ENCODE data around the gene WDR72.

Gene WDR72

GRCh38 chr15:53675832-53676231 is 83.6 kb downstream of the WDR72 start:
- H4K20me1 ChIP-seq (ENCODE audit: control insufficient read depth, insufficient read depth, low read depth, low read length): no peaks in the 10 kb centered on the region
- H3K36me3 ChIP-seq (ENCODE audit: control insufficient read depth, low read length): no peaks in the 10 kb centered on the region
- H3K27me3 ChIP-seq (ENCODE audit: control insufficient read depth, low read length): no peaks in the 10 kb centered on the region
- no peaks in the 10 kb centered on the region for H3K79me2 ChIP-seq (ENCODE audit: control insufficient read depth, low read length)
- H3K4me3 ChIP-seq (ENCODE audit: low read length): no peak overlapping the region
- no peaks in the 10 kb centered on the region for H3K4me1 ChIP-seq (ENCODE audit: control insufficient read depth, low read length)
- TF ChIP-seq EZH2phosphoT487 (IDR thresholded peaks at IDR 0.05; ENCODE audit: borderline replicate concordance, low read length) (no peak), CTCF (IDR thresholded peaks at IDR 0.05; ENCODE audit: low read depth, low read length, poor library complexity, severe bottlenecking) (no peak)
- no peaks in the 10 kb centered on the region for H3F3A ChIP-seq (ENCODE audit: control insufficient read depth, insufficient read depth)
- H3K27ac ChIP-seq (ENCODE audit: low read depth, low read length): no peak overlapping the region
- no peaks in the 10 kb centered on the region for H3K9me2 ChIP-seq (replicated peaks; ENCODE audit: control insufficient read depth, low read length)
- H3K9me3 ChIP-seq (ENCODE audit: control insufficient read depth, insufficient read depth, low read length): no peaks in the 10 kb centered on the region
- no peak overlapping the region for H3K4me2 ChIP-seq (ENCODE audit: low read length)

GRCh38 chr15:53671545-53671944 is 87.9 kb downstream of the WDR72 start:
- TF ChIP-seq CTCF (IDR thresholded peaks at IDR 0.05; ENCODE audit: low read depth, low read length, poor library complexity, severe bottlenecking) (no peak), EZH2phosphoT487 (IDR thresholded peaks at IDR 0.05; ENCODE audit: borderline replicate concordance, low read length) (no peak)

GRCh38 chr15:53670701-53671100 is 88.8 kb downstream of the WDR72 start:
- no peaks in the 10 kb centered on the region for H3K27me3 ChIP-seq (ENCODE audit: control insufficient read depth, low read length)
- TF ChIP-seq CTCF (IDR thresholded peaks at IDR 0.05; ENCODE audit: low read depth, low read length, poor library complexity, severe bottlenecking): no peak
- no peak for TF ChIP-seq EZH2phosphoT487 (IDR thresholded peaks at IDR 0.05; ENCODE audit: borderline replicate concordance, low read length)
- H3K9me3 ChIP-seq (ENCODE audit: control insufficient read depth, insufficient read depth, low read length): no peaks in the 10 kb centered on the region
- no peaks in the 10 kb centered on the region for H4K20me1 ChIP-seq (ENCODE audit: control insufficient read depth, insufficient read depth, low read depth, low read length)
- H3K27ac ChIP-seq (ENCODE audit: low read depth, low read length): no peak overlapping the region
- H3K36me3 ChIP-seq (ENCODE audit: control insufficient read depth, low read length): no peaks in the 10 kb centered on the region
- no peaks in the 10 kb centered on the region for H3K79me2 ChIP-seq (ENCODE audit: control insufficient read depth, low read length)
- no peak overlapping the region for H3K4me3 ChIP-seq (ENCODE audit: low read length)
- no peaks in the 10 kb centered on the region for H3F3A ChIP-seq (ENCODE audit: control insufficient read depth, insufficient read depth)
- H3K9me2 ChIP-seq (replicated peaks; ENCODE audit: control insufficient read depth, low read length): no peaks in the 10 kb centered on the region
- H3K4me1 ChIP-seq (ENCODE audit: control insufficient read depth, low read length): no peaks in the 10 kb centered on the region
- H3K4me2 ChIP-seq (ENCODE audit: low read length): no peak overlapping the region

More at GRCh38 chr15:53671545-53671944, 87.9 kb downstream of the WDR72 start:
- Histone ChIP-seq H3K27ac (ENCODE audit: low read depth, low read length) (no peak overlapping the region), H3K4me2 (ENCODE audit: low read length) (no peak overlapping the region), H3K4me3 (ENCODE audit: low read length) (no peak overlapping the region), H4K20me1 (ENCODE audit: control insufficient read depth, insufficient read depth, low read depth, low read length) (no peaks in the 10 kb centered on the region), H3K36me3 (ENCODE audit: control insufficient read depth, low read length) (no peaks in the 10 kb centered on the region), H3K9me3 (ENCODE audit: control insufficient read depth, insufficient read depth, low read length) (no peaks in the 10 kb centered on the region), H3K4me1 (ENCODE audit: control insufficient read depth, low read length) (no peaks in the 10 kb centered on the region), H3K27me3 (ENCODE audit: control insufficient read depth, low read length) (no peaks in the 10 kb centered on the region), H3F3A (ENCODE audit: control insufficient read depth, insufficient read depth) (no peaks in the 10 kb centered on the region), H3K79me2 (ENCODE audit: control insufficient read depth, low read length) (no peaks in the 10 kb centered on the region), H3K9me2 (replicated peaks; ENCODE audit: control insufficient read depth, low read length) (no peaks in the 10 kb centered on the region)

- Histone ChIP-seq H3K27ac (ENCODE audit: low read depth, low read length) (no peak overlapping the region), H3F3A (ENCODE audit: control insufficient read depth, insufficient read depth) (no peaks in the 10 kb centered on the region), H3K9me2 (replicated peaks; ENCODE audit: control insufficient read depth, low read length) (no peaks in the 10 kb centered on the region), H3K79me2 (ENCODE audit: control insufficient read depth, low read length) (no peaks in the 10 kb centered on the region), H3K4me3 (ENCODE audit: low read length) (no peak overlapping the region), H3K27me3 (ENCODE audit: control insufficient read depth, low read length) (no peaks in the 10 kb centered on the region), H3K4me1 (ENCODE audit: control insufficient read depth, low read length) (no peaks in the 10 kb centered on the region), H3K4me2 (ENCODE audit: low read length) (no peak overlapping the region), H4K20me1 (ENCODE audit: control insufficient read depth, insufficient read depth, low read depth, low read length) (no peaks in the 10 kb centered on the region), H3K9me3 (ENCODE audit: control insufficient read depth, insufficient read depth, low read length) (no peaks in the 10 kb centered on the region), H3K36me3 (ENCODE audit: control insufficient read depth, low read length) (no peaks in the 10 kb centered on the region)
- TF ChIP-seq CTCF (IDR thresholded peaks at IDR 0.05; ENCODE audit: low read depth, low read length, poor library complexity, severe bottlenecking): no peak
- TF ChIP-seq EZH2phosphoT487 (IDR thresholded peaks at IDR 0.05; ENCODE audit: borderline replicate concordance, low read length): no peak
Measured at GRCh38 chr15:53665930-53666329, 93.5 kb downstream of the WDR72 start.
